Peyer's patch (tissue), 4 donors: ENCODE data around the gene KDM5C.

Experiments used
- CTCF ChIP-seq, 6 experiments: fragments of 450-650 bp in 4 of 6; fragments of 200-600 bp in 2 of 6; sonication (generic) in 1 of 6; IDR thresholded peaks; one replicate each; pipeline ENCODE4 v1.5.1; 2017 to 2019; ENCODE audit warnings: antibody characterized with exemption in 6 of 6, mild to moderate bottlenecking in 3 of 6, moderate library complexity in 1 of 6
- POLR2A ChIP-seq, 2 donors: fragments of 450-650 bp; IDR thresholded peaks; one replicate each; pipeline ENCODE4 v1.5.1; 2017; ENCODE audit warnings: antibody characterized with exemption in 2 of 2, mild to moderate bottlenecking in 2 of 2, moderate library complexity in 2 of 2

DNA sequence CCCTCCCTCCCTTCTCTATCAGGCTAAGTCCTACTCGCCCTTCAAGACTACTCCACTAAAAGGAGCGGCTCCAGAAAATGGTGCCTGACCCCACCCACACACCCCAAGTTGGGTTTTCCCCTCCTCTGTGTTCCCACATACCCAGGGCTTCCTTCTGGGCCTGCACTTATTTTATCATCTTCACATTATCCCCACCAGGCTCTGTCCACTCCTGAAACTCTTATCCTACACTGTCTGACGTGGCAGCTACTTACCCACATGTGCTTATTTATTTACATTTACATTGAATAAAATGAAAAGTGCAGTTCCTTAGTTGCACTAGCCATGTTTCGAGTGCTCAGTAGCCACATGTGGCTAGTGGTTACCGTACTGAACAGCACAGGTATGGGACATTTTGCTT is 5.1 kb upstream of the KDM5C start:
- TF ChIP-seq CTCF (IDR thresholded peaks at IDR 0.05), result no peak
- TF ChIP-seq POLR2A (IDR thresholded peaks at IDR 0.05), result no peak
